ENCODE results near the gene ABHD11. TPM values are rescaled to one million over a fixed set of nuclear protein-coding genes. Genes with fewer than 3 reads are reported as not detected.
"Not testable (repeated sequence)": the region's sequence is repeated elsewhere in the genome, so short reads cannot be mapped to it uniquely, and the experiment has no call there.

The ABHD11 gene, protein sequence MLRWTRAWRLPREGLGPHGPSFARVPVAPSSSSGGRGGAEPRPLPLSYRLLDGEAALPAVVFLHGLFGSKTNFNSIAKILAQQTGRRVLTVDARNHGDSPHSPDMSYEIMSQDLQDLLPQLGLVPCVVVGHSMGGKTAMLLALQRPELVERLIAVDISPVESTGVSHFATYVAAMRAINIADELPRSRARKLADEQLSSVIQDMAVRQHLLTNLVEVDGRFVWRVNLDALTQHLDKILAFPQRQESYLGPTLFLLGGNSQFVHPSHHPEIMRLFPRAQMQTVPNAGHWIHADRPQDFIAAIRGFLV
- polyA plus RNA-seq (11.3 to 15.2 TPM (median 11.5 TPM) in 3 replicates), polyA minus RNA-seq (5.4 to 26.4 TPM (median 6.7 TPM) in 3 replicates)
- polyA plus RNA-seq (2011; ENCODE audit: low read depth), result 2.2 TPM
- 8.3 and 11.7 TPM in 2 replicates for polyA plus RNA-seq (2011; cell fraction: cytosol; rRNA removed)
- 9.6 and 10.1 TPM in 2 replicates for polyA plus RNA-seq (2011; cell fraction: nucleus; rRNA removed)
- 6.1 and 13.7 TPM in 2 replicates for polyA plus RNA-seq (2012; ENCODE audit: low replicate concordance)
- 3.8 TPM for polyA minus RNA-seq (2011; cell fraction: cytosol; rRNA and poly(A)+ RNA removed)
- polyA minus RNA-seq (2011; cell fraction: nucleus; rRNA and poly(A)+ RNA removed), result 4.7 and 4.8 TPM in 2 replicates

DNA sequence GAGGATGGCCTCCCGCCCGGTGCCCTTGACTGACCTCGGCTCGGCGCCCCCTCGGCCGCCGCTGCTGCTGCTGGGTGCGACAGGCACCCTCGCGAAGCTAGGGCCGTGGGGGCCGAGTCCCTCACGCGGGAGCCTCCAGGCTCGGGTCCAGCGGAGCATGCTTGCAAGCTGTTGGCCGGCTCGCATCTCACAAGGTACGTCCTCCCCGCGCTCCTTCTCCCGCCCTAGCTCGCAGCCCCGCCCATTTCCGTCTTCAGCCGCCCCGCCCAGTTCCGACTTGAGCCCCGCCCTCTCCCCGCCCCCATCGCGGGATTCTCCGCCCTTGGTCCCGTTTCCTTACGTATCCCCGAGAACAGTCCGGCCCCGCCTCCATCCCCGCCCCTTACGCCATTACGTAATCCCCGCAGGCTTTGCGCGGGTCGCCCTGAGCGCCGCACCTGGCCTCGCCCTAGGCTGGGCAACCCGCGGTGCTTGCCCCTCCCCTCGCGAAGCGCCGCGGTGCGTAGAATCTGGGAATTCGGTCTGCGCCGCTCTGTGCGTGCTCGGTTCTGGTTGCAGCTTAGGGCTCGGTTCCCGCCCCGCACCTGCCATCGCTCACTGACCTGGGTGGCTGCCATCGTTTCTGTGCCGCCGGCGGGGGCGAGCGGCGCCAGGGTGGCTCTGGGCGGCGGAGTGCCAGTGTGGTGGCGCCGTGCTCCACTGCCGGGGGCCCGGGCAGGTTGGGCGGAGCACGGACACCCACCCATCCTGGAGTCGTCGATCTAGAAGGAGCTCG lies at the start of gene ABHD11:
Gene ABHD11 (minus strand): TSS at position 191 of the 775 bp plus-strand sequence. CDS start 32 bp downstream, at position 159.
- Histone ChIP-seq H3K36me3 (ENCODE audit: control insufficient read depth in 2 of 2, extremely low read depth in 1 of 2, insufficient read depth in 2 of 2, low read length in 2 of 2) (peaks cover 5 to 10% of the 10 kb centered on the region in 2 experiments), H3K4me2 (ENCODE audit: control insufficient read depth, extremely low read depth, insufficient read depth, low read depth, low read length) (peak within 1 kb of the TSS; percentile 97), H3K27ac (ENCODE audit: control insufficient read depth, insufficient read depth, low read length) (peak within 1 kb of the TSS; percentile 78), H3K79me2 (ENCODE audit: control insufficient read depth, insufficient read depth, low read length) (peaks cover 6% of the 10 kb centered on the region), H4K20me1 (ENCODE audit: control insufficient read depth, extremely low read depth, insufficient read depth, low read length) (peaks cover 2% of the 10 kb centered on the region), H3K9ac (ENCODE audit: control insufficient read depth, extremely low read depth, insufficient read depth, low read length) (peak within 1 kb of the TSS; percentile 91), H3K4me3 (ENCODE audit: control insufficient read depth in 2 of 3, extremely low read depth in 1 of 3, insufficient read depth in 2 of 3, low read depth in 1 of 3, low read length in 3 of 3) (peak within 1 kb of the TSS; percentile 82 to 87 (median 83)), H3K27me3 (ENCODE audit: control insufficient read depth, extremely low read depth, insufficient read depth, low read length) (no peaks in the 10 kb centered on the region), H3K9me1 (ENCODE audit: control insufficient read depth, extremely low read depth, insufficient read depth, low read length) (no peaks in the 10 kb centered on the region), H3K9me3 (ENCODE audit: control insufficient read depth, low read depth, low read length) (no peaks in the 10 kb centered on the region), H2AFZ (ENCODE audit: control insufficient read depth, low read length) (peak within 1 kb of the TSS; percentile 91), H3K4me1 (ENCODE audit: control insufficient read depth, extremely low read depth, insufficient read depth, low read length) (peaks cover 20% of the 10 kb centered on the region)
- peak; percentile 49 for FAIRE-seq
- dilution Hi-C loops (cut with MboI; ENCODE audit: extremely low pct_ligation_motif_present, low sequenced_read_pairs), result no loop called here
- peak; percentile 84 for DNase-seq (ENCODE audit: low read depth, low spot score)
- TF ChIP-seq, protein P1, sequence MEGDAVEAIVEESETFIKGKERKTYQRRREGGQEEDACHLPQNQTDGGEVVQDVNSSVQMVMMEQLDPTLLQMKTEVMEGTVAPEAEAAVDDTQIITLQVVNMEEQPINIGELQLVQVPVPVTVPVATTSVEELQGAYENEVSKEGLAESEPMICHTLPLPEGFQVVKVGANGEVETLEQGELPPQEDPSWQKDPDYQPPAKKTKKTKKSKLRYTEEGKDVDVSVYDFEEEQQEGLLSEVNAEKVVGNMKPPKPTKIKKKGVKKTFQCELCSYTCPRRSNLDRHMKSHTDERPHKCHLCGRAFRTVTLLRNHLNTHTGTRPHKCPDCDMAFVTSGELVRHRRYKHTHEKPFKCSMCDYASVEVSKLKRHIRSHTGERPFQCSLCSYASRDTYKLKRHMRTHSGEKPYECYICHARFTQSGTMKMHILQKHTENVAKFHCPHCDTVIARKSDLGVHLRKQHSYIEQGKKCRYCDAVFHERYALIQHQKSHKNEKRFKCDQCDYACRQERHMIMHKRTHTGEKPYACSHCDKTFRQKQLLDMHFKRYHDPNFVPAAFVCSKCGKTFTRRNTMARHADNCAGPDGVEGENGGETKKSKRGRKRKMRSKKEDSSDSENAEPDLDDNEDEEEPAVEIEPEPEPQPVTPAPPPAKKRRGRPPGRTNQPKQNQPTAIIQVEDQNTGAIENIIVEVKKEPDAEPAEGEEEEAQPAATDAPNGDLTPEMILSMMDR (optimal IDR thresholded peaks at IDR 0.05 in 1 of 3, IDR thresholded peaks at IDR 0.05 in 1 of 3, conservative IDR thresholded peaks at IDR 0.05 in 1 of 3; ENCODE audit: extremely low read depth in 1 of 3, insufficient read depth in 2 of 3, low read length in 3 of 3), result no peak
- no peak for TF ChIP-seq EZH2 (IDR thresholded peaks at IDR 0.05; ENCODE audit: low read length)

DNA sequence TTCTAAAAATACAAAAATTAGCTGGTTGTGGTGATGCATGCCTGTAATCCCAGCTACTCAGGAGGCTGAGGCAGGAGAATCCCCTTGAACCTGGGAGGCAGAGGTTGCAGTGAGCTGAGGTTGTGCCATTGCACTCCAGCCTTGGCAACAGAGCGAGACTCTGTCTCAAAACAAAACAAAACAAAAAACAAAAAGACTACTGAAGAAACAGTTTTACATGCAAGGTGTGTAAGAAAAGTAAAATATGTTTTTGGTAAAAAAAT lies 49.1 kb upstream of the ABHD11 start:
- dilution Hi-C loops (cut with MboI; ENCODE audit: extremely low pct_ligation_motif_present, low sequenced_read_pairs); H3K9me1 ChIP-seq (ENCODE audit: control insufficient read depth, extremely low read depth, insufficient read depth, low read length): not testable (repeated sequence)

More for the DNA sequence above, 49.1 kb upstream of the ABHD11 start:
- not testable (repeated sequence) for H3K27ac ChIP-seq (ENCODE audit: control insufficient read depth, insufficient read depth, low read length); H3K4me2 ChIP-seq (ENCODE audit: control insufficient read depth, extremely low read depth, insufficient read depth, low read depth, low read length); FAIRE-seq; H3K9ac ChIP-seq (ENCODE audit: control insufficient read depth, extremely low read depth, insufficient read depth, low read length); H2AFZ ChIP-seq (ENCODE audit: control insufficient read depth, low read length); H4K20me1 ChIP-seq (ENCODE audit: control insufficient read depth, extremely low read depth, insufficient read depth, low read length); H3K4me3 ChIP-seq (ENCODE audit: control insufficient read depth in 2 of 3, extremely low read depth in 1 of 3, insufficient read depth in 2 of 3, low read depth in 1 of 3, low read length in 3 of 3); H3K79me2 ChIP-seq (ENCODE audit: control insufficient read depth, insufficient read depth, low read length); H3K9me3 ChIP-seq (ENCODE audit: control insufficient read depth, low read depth, low read length); H3K27me3 ChIP-seq (ENCODE audit: control insufficient read depth, extremely low read depth, insufficient read depth, low read length); H3K4me1 ChIP-seq (ENCODE audit: control insufficient read depth, extremely low read depth, insufficient read depth, low read length); DNase-seq (ENCODE audit: low read depth, low spot score); H3K36me3 ChIP-seq (ENCODE audit: control insufficient read depth in 2 of 2, extremely low read depth in 1 of 2, insufficient read depth in 2 of 2, low read length in 2 of 2)
